A549 (cell line): ENCODE results near the gene SPATA2L. TPM values are rescaled to one million over a fixed set of nuclear protein-coding genes. Genes with fewer than 3 reads are reported as not detected.

ENCODE experiments used
- ATAC-seq, 2 experiments: fragments of 200-7000 bp in 1 of 2; fragments of >200 bp in 1 of 2; cut with Nextera tagmentation in 1 of 2; cut with Tn5 transposase in 1 of 2; 3 replicates each; pipeline versions ENCODE4 v1.8.0 to v1.9.1; 2018 to 2020; ENCODE audit warnings: mild to moderate bottlenecking in 1 of 2, moderate library complexity in 1 of 2
- CTCF ChIA-PET: fragments of 300-600 bp; sonication (Branson Sonifier 250); formaldehyde crosslinking; extraction: SDS; loops from one replicate; lab custom pipeline; 2021; ENCODE audit warnings: antibody characterized with exemption, inconsistent platforms; lab: Yijun Ruan, JAX
- POLR2A ChIA-PET: fragments of 350-600 bp; formaldehyde crosslinking; extraction: SDS; loops from one replicate; lab custom pipeline; 2021; ENCODE audit warnings: antibody characterized with exemption, inconsistent platforms; lab: Yijun Ruan, JAX
- DNase-seq, 2 experiments: peaks; one replicate each; pipeline versions ENCODE4 v3.0.0 to v3.0.0-alpha.2; 2011 to 2016; ENCODE audit warnings: low read depth in 1 of 2, low spot score in 1 of 2
- FAIRE-seq: peaks from 2 replicates; lab custom pipeline; 2011; peaks lifted over from hg19 to GRCh38; lab: Jason Lieb, UNC
- H3K27ac ChIP-seq, 2 experiments: fragments of >200 bp; sonication (Bioruptor Twin); formaldehyde crosslinking; 3 replicates each; pipeline ENCODE4 v1.5.1; 2016 to 2017
- H3K4me1 ChIP-seq: fragments of >200 bp; sonication (Bioruptor Twin); formaldehyde crosslinking; 3 replicates; pipeline ENCODE4 v1.6.1; 2016
- H3K4me2 ChIP-seq: fragments of >200 bp; sonication (Bioruptor Twin); formaldehyde crosslinking; 3 replicates; pipeline ENCODE4 v1.6.1; 2016
- H3K4me3 ChIP-seq: fragments of >200 bp; sonication (Bioruptor Twin); formaldehyde crosslinking; 3 replicates; pipeline ENCODE4 v1.5.1; 2016
- H3K9me3 ChIP-seq: fragments of >200 bp; sonication (Bioruptor Twin); formaldehyde crosslinking; 3 replicates; pipeline ENCODE4 v1.6.1; 2016
- BHLHE40 ChIP-seq: IDR thresholded peaks from 2 replicates; pipeline ENCODE4 v1.6.1; 2012; ENCODE audit warnings: low read depth, low read length, inconsistent platforms
- CBX8 ChIP-seq: fragments of 200-600 bp; sonication (generic); IDR thresholded peaks from 2 replicates; pipeline ENCODE4 v1.6.1; 2016
- CHD2 ChIP-seq: fragments of 150-350 bp; IDR thresholded peaks from 2 replicates; pipeline ENCODE4 v1.6.1; 2014; ENCODE audit warnings: low read length; ENCODE audit not compliant: partially characterized antibody
- CHD4 ChIP-seq: fragments of 200-600 bp; sonication (generic); IDR thresholded peaks from 2 replicates; pipeline ENCODE4 v1.6.1; 2016; ENCODE audit warnings: antibody characterized with exemption, mild to moderate bottlenecking, borderline replicate concordance
- EHF ChIP-seq: fragments of 250-450 bp; sonication (Bioruptor Pico); IDR thresholded peaks from 2 replicates; pipeline ENCODE4 v1.5.0; 2020; ENCODE audit warnings: mild to moderate bottlenecking
- HDAC2 ChIP-seq: fragments of 200-600 bp; sonication (generic); IDR thresholded peaks from 2 replicates; pipeline ENCODE4 v1.6.1; 2016
- HEYL ChIP-seq: fragments of 250-450 bp; sonication (Bioruptor Pico); IDR thresholded peaks from 2 replicates; pipeline ENCODE4 v1.8.0; 2021; ENCODE audit warnings: mild to moderate bottlenecking, moderate library complexity
- HOXA7 ChIP-seq: fragments of 250-450 bp; sonication (Bioruptor Pico); IDR thresholded peaks from 2 replicates; pipeline ENCODE4 v1.5.0; 2020; ENCODE audit warnings: mild to moderate bottlenecking, moderate library complexity
- HOXB5 ChIP-seq: fragments of 250-450 bp; sonication (Bioruptor Pico); IDR thresholded peaks from 2 replicates; pipeline ENCODE4 v1.5.0; 2020; ENCODE audit warnings: mild to moderate bottlenecking, moderate library complexity
- JUN ChIP-seq, 2 experiments: fragments of >200 bp; sonication (Bioruptor Twin); formaldehyde crosslinking; IDR thresholded peaks; 2 replicates in 1 of 2; 3 replicates in 1 of 2; pipeline ENCODE4 v1.6.1; 2016 to 2017
- KDM1A ChIP-seq: fragments of 200-600 bp; sonication (generic); IDR thresholded peaks from 2 replicates; pipeline ENCODE4 v1.6.1; 2016; ENCODE audit warnings: low read depth, mild to moderate bottlenecking
- MYC ChIP-seq: IDR thresholded peaks from 2 replicates; pipeline ENCODE4 v1.6.1; 2012; ENCODE audit warnings: mild to moderate bottlenecking, inconsistent platforms, low read length, improper control_type of control experiment, borderline replicate concordance
- NFE2L2 ChIP-seq: fragments of 150-350 bp; conservative IDR thresholded peaks from 2 replicates; pipeline ENCODE4 v1.6.1; 2014; ENCODE audit warnings: low read length
- NPAS2 ChIP-seq: fragments of 250-450 bp; sonication (Bioruptor Pico); IDR thresholded peaks from 2 replicates; pipeline ENCODE4 v1.8.0; 2022; ENCODE audit warnings: mild to moderate bottlenecking, moderate library complexity, borderline replicate concordance
- PHF8 ChIP-seq: fragments of 200-600 bp; sonication (generic); IDR thresholded peaks from 2 replicates; pipeline ENCODE4 v1.6.1; 2016; ENCODE audit warnings: low read depth, mild to moderate bottlenecking, antibody characterized with exemption, moderate library complexity, borderline replicate concordance
- POLR2AphosphoS2 ChIP-seq: conservative IDR thresholded peaks from 2 replicates; pipeline ENCODE4 v1.6.1; 2012; ENCODE audit warnings: low read length, improper control_type of control experiment, inconsistent platforms
- RAD21 ChIP-seq, 2 experiments: fragments of >200 bp in 1 of 2; sonication (Bioruptor Twin) in 1 of 2; formaldehyde crosslinking in 1 of 2; IDR thresholded peaks in 1 of 2; conservative IDR thresholded peaks in 1 of 2; 2 replicates in 1 of 2; 3 replicates in 1 of 2; pipeline ENCODE4 v1.6.1; 2012 to 2018; ENCODE audit warnings: inconsistent platforms in 1 of 2
- RARB ChIP-seq: fragments of 250-450 bp; sonication (Bioruptor Pico); IDR thresholded peaks from 2 replicates; pipeline ENCODE4 v1.8.0; 2021; ENCODE audit warnings: mild to moderate bottlenecking, moderate library complexity
- RCOR1 ChIP-seq: fragments of 150-350 bp; IDR thresholded peaks from 2 replicates; pipeline ENCODE4 v1.6.1; 2014; ENCODE audit warnings: antibody characterized with exemption, low read length, low read depth
- RFX5 ChIP-seq: fragments of 450-650 bp; IDR thresholded peaks from 2 replicates; pipeline ENCODE4 v1.7.1; 2014; ENCODE audit warnings: antibody characterized with exemption, mild to moderate bottlenecking, moderate library complexity
- RNF2 ChIP-seq: fragments of 200-600 bp; sonication (generic); IDR thresholded peaks from 2 replicates; pipeline ENCODE4 v1.6.1; 2016; ENCODE audit warnings: low read depth, mild to moderate bottlenecking, antibody characterized with exemption, moderate library complexity, borderline replicate concordance
- SMC3 ChIP-seq: fragments of >200 bp; sonication (Bioruptor Twin); formaldehyde crosslinking; IDR thresholded peaks from 3 replicates; pipeline ENCODE4 v1.6.1; 2018; ENCODE audit warnings: inconsistent platforms
- SREBF2 ChIP-seq: fragments of 450-650 bp; IDR thresholded peaks from 2 replicates; pipeline ENCODE4 v1.6.1; 2014; ENCODE audit warnings: mild to moderate bottlenecking, moderate library complexity
- ZC3H11A ChIP-seq: fragments of 450-650 bp; IDR thresholded peaks from 2 replicates; pipeline ENCODE4 v1.6.1; 2014; ENCODE audit warnings: antibody characterized with exemption, mild to moderate bottlenecking
- ZNF302 ChIP-seq: fragments of 250-450 bp; sonication (Bioruptor Pico); IDR thresholded peaks from 2 replicates; pipeline ENCODE4 v1.9.0; 2021; ENCODE audit warnings: inconsistent platforms, mild to moderate bottlenecking, moderate library complexity
- ZSCAN20 ChIP-seq: fragments of 250-450 bp; sonication (Bioruptor Pico); IDR thresholded peaks from 2 replicates; pipeline ENCODE4 v1.8.0; 2022; ENCODE audit warnings: mild to moderate bottlenecking, moderate library complexity
- WGBS: methylation state at CpG from one replicate; pipeline ENCODE4 v1.1.6; 2017; ENCODE audit errors: missing lambda C conversion rate; 5-methylcytosine and 5-hydroxymethylcytosine counted together
- polyA plus RNA-seq, 4 experiments: library from polyadenylated mRNA; depleted of rRNA in 3 of 4; stranded (reverse); fragments of >200 nt; fragmentation: RNase III in 1 of 4; extraction: RNeasy Plus Mini Kit Qiagen cat#74134 plus additional on column Dnase treatment in 1 of 4; gene quantifications; 2 replicates in 3 of 4; 3 replicates in 1 of 4; pipeline ENCODE4 v1.2.3, GENCODE V29; 2011 to 2017
- TF ChIP-seq, protein P1 (sequence below): IDR thresholded peaks from 2 replicates; pipeline ENCODE4 v1.6.1; 2012; ENCODE audit warnings: low read depth, borderline replicate concordance
- TF ChIP-seq, protein P2 (sequence below): fragments of 250-450 bp; sonication (Bioruptor Pico); IDR thresholded peaks from 2 replicates; pipeline ENCODE4 v1.5.0; 2021; ENCODE audit warnings: mild to moderate bottlenecking, moderate library complexity, borderline replicate concordance
- TF ChIP-seq, protein P3 (sequence below): fragments of 250-450 bp; sonication (Bioruptor Pico); IDR thresholded peaks from 2 replicates; pipeline ENCODE4 v1.5.0; 2020; ENCODE audit warnings: low read depth, mild to moderate bottlenecking, moderate library complexity
- TF ChIP-seq, protein P4 (sequence below): fragments of >200 bp; sonication (Bioruptor Twin); formaldehyde crosslinking; IDR thresholded peaks from 3 replicates; pipeline ENCODE4 v1.6.1; 2016
- TF ChIP-seq, protein P5 (sequence below): IDR thresholded peaks from 2 replicates; pipeline ENCODE4 v1.6.1; 2012
- TF ChIP-seq, protein P6 (sequence below): fragments of 450-650 bp; IDR thresholded peaks from 2 replicates; pipeline ENCODE4 v1.6.1; 2014; ENCODE audit warnings: antibody characterized with exemption

Gene SPATA2L
- polyA plus RNA-seq, 2 of the 4 experiments (the other 2 are of a cell fraction), result 3.5 to 5.2 TPM

DNA sequence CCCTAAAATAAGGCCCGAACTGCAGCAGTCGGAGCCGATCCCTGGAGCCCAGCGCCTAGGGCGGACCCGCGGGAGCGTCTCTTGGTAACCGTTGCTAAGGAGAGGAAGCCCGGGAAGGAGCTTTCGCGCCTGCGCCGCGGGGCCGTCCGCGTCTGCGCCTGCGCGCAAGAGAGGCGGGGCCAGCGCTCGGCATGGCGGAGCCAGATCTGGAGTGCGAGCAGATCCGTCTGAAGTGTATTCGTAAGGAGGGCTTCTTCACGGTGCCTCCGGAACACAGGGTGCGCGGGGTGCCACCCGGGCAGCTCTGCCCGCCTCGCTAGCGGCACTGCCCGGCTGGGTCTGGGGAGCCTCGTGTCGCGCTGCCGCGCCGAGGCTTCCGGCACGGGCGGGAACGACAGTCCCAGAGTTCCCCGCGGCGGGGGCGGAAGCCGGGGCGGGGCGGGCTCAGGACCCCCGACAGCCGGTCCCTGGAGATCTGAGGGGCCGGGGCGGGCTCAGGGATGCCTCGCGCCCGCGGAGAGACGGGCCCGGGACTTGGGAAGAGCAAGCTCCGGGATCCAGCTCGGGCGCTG is 14.9 kb downstream of the SPATA2L start, which contains the start of gene CDK10 (continued):
- TF ChIP-seq KDM1A, result no peak
- peak; percentile 89 to 95 for TF ChIP-seq JUN (IDR thresholded peaks at IDR 0.05)
- TF ChIP-seq HEYL (CRISPR knock-in tag), result no peak
- peak; percentile 92 for TF ChIP-seq HOXB5 (CRISPR knock-in tag)
- TF ChIP-seq RNF2, result no peak
- TF ChIP-seq, protein P1, sequence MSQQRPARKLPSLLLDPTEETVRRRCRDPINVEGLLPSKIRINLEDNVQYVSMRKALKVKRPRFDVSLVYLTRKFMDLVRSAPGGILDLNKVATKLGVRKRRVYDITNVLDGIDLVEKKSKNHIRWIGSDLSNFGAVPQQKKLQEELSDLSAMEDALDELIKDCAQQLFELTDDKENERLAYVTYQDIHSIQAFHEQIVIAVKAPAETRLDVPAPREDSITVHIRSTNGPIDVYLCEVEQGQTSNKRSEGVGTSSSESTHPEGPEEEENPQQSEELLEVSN, result peak; percentile 98
- TF ChIP-seq RFX5, result no peak
- TF ChIP-seq NFE2L2, result no peak
- no peak for TF ChIP-seq ZC3H11A
- TF ChIP-seq, protein P2, sequence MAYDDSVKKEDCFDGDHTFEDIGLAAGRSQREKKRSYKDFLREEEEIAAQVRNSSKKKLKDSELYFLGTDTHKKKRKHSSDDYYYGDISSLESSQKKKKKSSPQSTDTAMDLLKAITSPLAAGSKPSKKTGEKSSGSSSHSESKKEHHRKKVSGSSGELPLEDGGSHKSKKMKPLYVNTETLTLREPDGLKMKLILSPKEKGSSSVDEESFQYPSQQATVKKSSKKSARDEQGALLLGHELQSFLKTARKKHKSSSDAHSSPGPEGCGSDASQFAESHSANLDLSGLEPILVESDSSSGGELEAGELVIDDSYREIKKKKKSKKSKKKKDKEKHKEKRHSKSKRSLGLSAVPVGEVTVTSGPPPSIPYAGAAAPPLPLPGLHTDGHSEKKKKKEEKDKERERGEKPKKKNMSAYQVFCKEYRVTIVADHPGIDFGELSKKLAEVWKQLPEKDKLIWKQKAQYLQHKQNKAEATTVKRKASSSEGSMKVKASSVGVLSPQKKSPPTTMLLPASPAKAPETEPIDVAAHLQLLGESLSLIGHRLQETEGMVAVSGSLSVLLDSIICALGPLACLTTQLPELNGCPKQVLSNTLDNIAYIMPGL, result peak; percentile 65; the same call in 1 of the 2 replicates
- no peak for TF ChIP-seq RARB (CRISPR knock-in tag)
- no peak for TF ChIP-seq CHD2
- no peak for TF ChIP-seq CBX8
- no peak for TF ChIP-seq POLR2AphosphoS2
- TF ChIP-seq EHF (CRISPR knock-in tag), result peak; percentile 72
- TF ChIP-seq NPAS2, result no peak
- 0 out of 2 replicates have a peak, but pooled peaks have one; percentile 60 for TF ChIP-seq MYC
- no peak for TF ChIP-seq CHD4
- no peak for TF ChIP-seq SMC3
- TF ChIP-seq BHLHE40, result no peak
- TF ChIP-seq, protein P3, sequence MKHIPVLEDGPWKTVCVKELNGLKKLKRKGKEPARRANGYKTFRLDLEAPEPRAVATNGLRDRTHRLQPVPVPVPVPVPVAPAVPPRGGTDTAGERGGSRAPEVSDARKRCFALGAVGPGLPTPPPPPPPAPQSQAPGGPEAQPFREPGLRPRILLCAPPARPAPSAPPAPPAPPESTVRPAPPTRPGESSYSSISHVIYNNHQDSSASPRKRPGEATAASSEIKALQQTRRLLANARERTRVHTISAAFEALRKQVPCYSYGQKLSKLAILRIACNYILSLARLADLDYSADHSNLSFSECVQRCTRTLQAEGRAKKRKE (CRISPR knock-in tag), result peak; percentile 89
- TF ChIP-seq PHF8, result peak; percentile 88; the same call in 1 of the 2 replicates
- TF ChIP-seq RAD21 (conservative IDR thresholded peaks at IDR 0.05 in 1 of 2, IDR thresholded peaks at IDR 0.05 in 1 of 2), result no peak
- no peak for TF ChIP-seq SREBF2
- no peak for TF ChIP-seq HDAC2

DNA sequence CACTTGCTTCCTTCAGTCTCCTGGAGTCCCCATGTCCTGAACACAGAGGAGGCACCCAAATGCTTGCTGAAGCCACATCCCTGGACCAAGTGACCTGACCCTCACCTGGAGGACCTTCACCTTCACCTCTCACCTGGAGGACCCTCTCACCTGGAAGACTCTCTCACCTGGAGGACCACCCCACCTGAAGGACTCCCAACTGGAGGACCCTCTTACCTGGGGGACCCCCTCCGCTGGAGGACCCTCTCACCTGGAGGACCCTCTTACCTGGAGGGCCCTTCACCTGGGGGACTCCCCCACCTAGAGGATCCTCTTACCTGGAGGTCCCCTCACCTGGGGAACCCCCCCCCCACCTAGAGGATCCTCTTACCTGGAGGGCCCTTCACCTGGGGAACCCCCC is 15.6 kb downstream of the SPATA2L start:
- Histone ChIP-seq H3K4me2 (peak overlapping the region; percentile 91), H3K4me1 (peaks cover 11% of the 10 kb centered on the region), H3K9me3 (peaks cover 9% of the 10 kb centered on the region), H3K4me3 (peak overlapping the region; percentile 70; the same call in 2 of the 3 replicates), H3K27ac (peak overlapping the region in 1 of 2 experiments; percentile 96; a peak in 2 of 6 replicates)
- CTCF ChIA-PET, result interaction anchor here (1.2 to 2.3 kb wide), 4 partner anchors 14 to 71 kb away, joined by 3 to 12 read pairs (median 6); no protein-coding TSS in a partner anchor
- ATAC-seq (no peak), DNase-seq (no peak), FAIRE-seq (no peak)
- TF ChIP-seq ZSCAN20 (CRISPR knock-in tag) (no peak), HOXA7 (CRISPR knock-in tag) (no peak), BHLHE40 (no peak), RAD21 (conservative IDR thresholded peaks at IDR 0.05 in 1 of 2, IDR thresholded peaks at IDR 0.05 in 1 of 2) (no peak), RCOR1 (no peak), RFX5 (no peak), ZNF302 (CRISPR knock-in tag) (no peak), NFE2L2 (no peak)
- TF ChIP-seq, protein P4, sequence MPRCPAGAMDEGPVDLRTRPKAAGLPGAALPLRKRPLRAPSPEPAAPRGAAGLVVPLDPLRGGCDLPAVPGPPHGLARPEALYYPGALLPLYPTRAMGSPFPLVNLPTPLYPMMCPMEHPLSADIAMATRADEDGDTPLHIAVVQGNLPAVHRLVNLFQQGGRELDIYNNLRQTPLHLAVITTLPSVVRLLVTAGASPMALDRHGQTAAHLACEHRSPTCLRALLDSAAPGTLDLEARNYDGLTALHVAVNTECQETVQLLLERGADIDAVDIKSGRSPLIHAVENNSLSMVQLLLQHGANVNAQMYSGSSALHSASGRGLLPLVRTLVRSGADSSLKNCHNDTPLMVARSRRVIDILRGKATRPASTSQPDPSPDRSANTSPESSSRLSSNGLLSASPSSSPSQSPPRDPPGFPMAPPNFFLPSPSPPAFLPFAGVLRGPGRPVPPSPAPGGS, result no peak
- TF ChIP-seq, protein P5, sequence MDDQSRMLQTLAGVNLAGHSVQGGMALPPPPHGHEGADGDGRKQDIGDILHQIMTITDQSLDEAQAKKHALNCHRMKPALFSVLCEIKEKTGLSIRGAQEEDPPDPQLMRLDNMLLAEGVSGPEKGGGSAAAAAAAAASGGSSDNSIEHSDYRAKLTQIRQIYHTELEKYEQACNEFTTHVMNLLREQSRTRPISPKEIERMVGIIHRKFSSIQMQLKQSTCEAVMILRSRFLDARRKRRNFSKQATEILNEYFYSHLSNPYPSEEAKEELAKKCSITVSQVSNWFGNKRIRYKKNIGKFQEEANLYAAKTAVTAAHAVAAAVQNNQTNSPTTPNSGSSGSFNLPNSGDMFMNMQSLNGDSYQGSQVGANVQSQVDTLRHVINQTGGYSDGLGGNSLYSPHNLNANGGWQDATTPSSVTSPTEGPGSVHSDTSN, result no peak
- TF ChIP-seq, protein P6, sequence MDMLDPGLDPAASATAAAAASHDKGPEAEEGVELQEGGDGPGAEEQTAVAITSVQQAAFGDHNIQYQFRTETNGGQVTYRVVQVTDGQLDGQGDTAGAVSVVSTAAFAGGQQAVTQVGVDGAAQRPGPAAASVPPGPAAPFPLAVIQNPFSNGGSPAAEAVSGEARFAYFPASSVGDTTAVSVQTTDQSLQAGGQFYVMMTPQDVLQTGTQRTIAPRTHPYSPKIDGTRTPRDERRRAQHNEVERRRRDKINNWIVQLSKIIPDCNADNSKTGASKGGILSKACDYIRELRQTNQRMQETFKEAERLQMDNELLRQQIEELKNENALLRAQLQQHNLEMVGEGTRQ, result no peak
- WGBS, result 75% methylated on average over 1 of the region's 1 CpG
- POLR2A ChIA-PET, result interaction anchor here (0.6 to 1.5 kb wide), 13 partner anchors 11 to 236 kb away, joined by 3 to 26 read pairs (median 5); partner anchors contain the start of genes CHMP1A, SPATA2L and SPATA33
